GM12865 (cell line): Measurements from ENCODE around the gene IQCB1.
"Not testable (repeated sequence)": the region's sequence is repeated elsewhere in the genome, so short reads cannot be mapped to it uniquely, and the experiment has no call there.

ENCODE experiments used
- DNase-seq: peaks from one replicate; pipeline ENCODE4 v3.0.0; 2010; ENCODE audit warnings: low read depth
- H3K4me3 ChIP-seq: 2 replicates; pipeline ENCODE4 v1.5.1; 2011; ENCODE audit warnings: mild to moderate bottlenecking, low read depth, low read length, control low read depth
- CTCF ChIP-seq: IDR thresholded peaks from 2 replicates; pipeline ENCODE4 v1.5.1; 2011; ENCODE audit warnings: low read length, control low read depth, low read depth, inconsistent platforms; ENCODE audit not compliant: insufficient read depth; ENCODE audit errors: missing control alignments

Gene IQCB1

GRCh38 chr3:121747976-121748375, 86.9 kb downstream of the IQCB1 start:
- no peak for DNase-seq
- TF ChIP-seq CTCF = no peak
- peak overlapping the region; percentile 93 for H3K4me3 ChIP-seq

GRCh38 chr3:121743106-121743505, 91.8 kb downstream of the IQCB1 start:
- not testable (repeated sequence) for H3K4me3 ChIP-seq, DNase-seq

- no peak for TF ChIP-seq CTCF
- no peak for DNase-seq
- H3K4me3 ChIP-seq = no peak overlapping the region
Observed at GRCh38 chr3:121740896-121741295, 94.0 kb downstream of the IQCB1 start.

- TF ChIP-seq CTCF = no peak
- peak; percentile 10 for DNase-seq
- H3K4me3 ChIP-seq = no peak overlapping the region
Observed at GRCh38 chr3:121739902-121740301, 95.0 kb downstream of the IQCB1 start.

- DNase-seq = no peak
- H3K4me3 ChIP-seq = no peak overlapping the region
- no peak for TF ChIP-seq CTCF
Observed at GRCh38 chr3:121737644-121738043, 97.2 kb downstream of the IQCB1 start.

GRCh38 chr3:121736112-121736511, 98.7 kb downstream of the IQCB1 start:
- TF ChIP-seq CTCF = no peak
- H3K4me3 ChIP-seq = no peak overlapping the region
- DNase-seq = no peak

- no peak overlapping the region for H3K4me3 ChIP-seq
- TF ChIP-seq CTCF = no peak
- DNase-seq = peak; percentile 60
Observed at GRCh38 chr3:121735047-121735696, 99.7 kb downstream of the IQCB1 start.
